ENCODE results near the gene TSPAN18. TPM values are rescaled to one million over a fixed set of nuclear protein-coding genes. Genes with fewer than 3 reads are reported as not detected.

TSPAN18 gene
- total and polyA plus RNA-seq, 2 experiments from 2014 or later, result 9.5 to 21.5 TPM

- H3K4me2 ChIP-seq, result no peak overlapping the region
- H3K9me2 ChIP-seq (replicated peaks; ENCODE audit: insufficient read depth), result no peaks in the 10 kb centered on the region
- H3K27me3 ChIP-seq, result no peaks in the 10 kb centered on the region
- H2AFZ ChIP-seq, result no peak overlapping the region
- 84% methylated on average over 6 of the region's 6 CpGs for WGBS (ENCODE audit: low lambda C conversion rate, missing lambda C conversion rate)
- no peak overlapping the region for H3K4me3 ChIP-seq
- H3K79me2 ChIP-seq, result no peaks in the 10 kb centered on the region
- H3K36me3 ChIP-seq (replicated peaks; ENCODE audit: insufficient read depth, low read depth), result no peaks in the 10 kb centered on the region
- H4K20me1 ChIP-seq (ENCODE audit: insufficient read depth, poor library complexity, severe bottlenecking), result no peaks in the 10 kb centered on the region
- H3K27ac ChIP-seq, result no peak overlapping the region
- peaks cover 7% of the 10 kb centered on the region for H3K4me1 ChIP-seq (ENCODE audit: insufficient read depth)
- TF ChIP-seq CTCF (IDR thresholded peaks at IDR 0.05; ENCODE audit: poor library complexity), result no peak
- no peak for TF ChIP-seq EZH2 (IDR thresholded peaks at IDR 0.05; ENCODE audit: borderline replicate concordance)
- TF ChIP-seq EZH2phosphoT487 (IDR thresholded peaks at IDR 0.05; ENCODE audit: low read depth, severe bottlenecking, unreplicated experiment), result no peak
- no peaks in the 10 kb centered on the region for H3K9me3 ChIP-seq (ENCODE audit: low read depth)
- DNase-seq (ENCODE audit: low spot score), result no peak
Measured at GRCh38 chr11:44866286-44866685, 139.5 kb downstream of the TSPAN18 start.

DNA sequence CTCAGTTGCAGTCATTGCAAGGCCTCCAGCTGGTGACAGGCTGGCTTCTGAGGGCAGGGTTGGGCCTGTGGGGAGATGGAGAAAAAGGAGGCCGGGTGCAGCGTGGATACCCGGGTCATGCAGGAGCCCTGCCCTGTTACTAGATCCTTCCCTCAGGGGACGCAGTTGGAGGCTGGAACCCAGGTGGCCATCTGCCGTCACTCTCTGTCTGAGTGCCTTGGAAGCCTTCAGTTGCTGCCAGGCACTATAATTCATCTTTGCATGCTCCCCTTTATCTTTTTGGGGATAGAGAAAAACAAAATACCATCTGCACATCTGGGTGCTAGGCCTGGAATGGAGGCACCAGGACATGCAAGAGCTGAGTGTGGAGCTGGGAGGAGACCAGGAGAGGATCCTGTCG is 141.3 kb downstream of the TSPAN18 start:
- no peak for DNase-seq (ENCODE audit: low spot score)
- no peaks in the 10 kb centered on the region for H3K9me2 ChIP-seq (replicated peaks; ENCODE audit: insufficient read depth)
- H4K20me1 ChIP-seq (ENCODE audit: insufficient read depth, poor library complexity, severe bottlenecking), result no peaks in the 10 kb centered on the region
- no peak overlapping the region for H2AFZ ChIP-seq
- no peak for TF ChIP-seq EZH2 (IDR thresholded peaks at IDR 0.05; ENCODE audit: borderline replicate concordance)
- no peak for TF ChIP-seq EZH2phosphoT487 (IDR thresholded peaks at IDR 0.05; ENCODE audit: low read depth, severe bottlenecking, unreplicated experiment)
- TF ChIP-seq CTCF (IDR thresholded peaks at IDR 0.05; ENCODE audit: poor library complexity), result no peak
- WGBS (ENCODE audit: low lambda C conversion rate, missing lambda C conversion rate), result 92% methylated on average over 6 of the region's 6 CpGs
- no peak overlapping the region for H3K27ac ChIP-seq
- no peak overlapping the region for H3K4me2 ChIP-seq
- H3K4me3 ChIP-seq, result no peak overlapping the region
- no peaks in the 10 kb centered on the region for H3K36me3 ChIP-seq (replicated peaks; ENCODE audit: insufficient read depth, low read depth)
- no peaks in the 10 kb centered on the region for H3K4me1 ChIP-seq (ENCODE audit: insufficient read depth)
- H3K9me3 ChIP-seq (ENCODE audit: low read depth), result no peaks in the 10 kb centered on the region
- H3K79me2 ChIP-seq, result no peaks in the 10 kb centered on the region
- H3K27me3 ChIP-seq, result no peaks in the 10 kb centered on the region

DNA sequence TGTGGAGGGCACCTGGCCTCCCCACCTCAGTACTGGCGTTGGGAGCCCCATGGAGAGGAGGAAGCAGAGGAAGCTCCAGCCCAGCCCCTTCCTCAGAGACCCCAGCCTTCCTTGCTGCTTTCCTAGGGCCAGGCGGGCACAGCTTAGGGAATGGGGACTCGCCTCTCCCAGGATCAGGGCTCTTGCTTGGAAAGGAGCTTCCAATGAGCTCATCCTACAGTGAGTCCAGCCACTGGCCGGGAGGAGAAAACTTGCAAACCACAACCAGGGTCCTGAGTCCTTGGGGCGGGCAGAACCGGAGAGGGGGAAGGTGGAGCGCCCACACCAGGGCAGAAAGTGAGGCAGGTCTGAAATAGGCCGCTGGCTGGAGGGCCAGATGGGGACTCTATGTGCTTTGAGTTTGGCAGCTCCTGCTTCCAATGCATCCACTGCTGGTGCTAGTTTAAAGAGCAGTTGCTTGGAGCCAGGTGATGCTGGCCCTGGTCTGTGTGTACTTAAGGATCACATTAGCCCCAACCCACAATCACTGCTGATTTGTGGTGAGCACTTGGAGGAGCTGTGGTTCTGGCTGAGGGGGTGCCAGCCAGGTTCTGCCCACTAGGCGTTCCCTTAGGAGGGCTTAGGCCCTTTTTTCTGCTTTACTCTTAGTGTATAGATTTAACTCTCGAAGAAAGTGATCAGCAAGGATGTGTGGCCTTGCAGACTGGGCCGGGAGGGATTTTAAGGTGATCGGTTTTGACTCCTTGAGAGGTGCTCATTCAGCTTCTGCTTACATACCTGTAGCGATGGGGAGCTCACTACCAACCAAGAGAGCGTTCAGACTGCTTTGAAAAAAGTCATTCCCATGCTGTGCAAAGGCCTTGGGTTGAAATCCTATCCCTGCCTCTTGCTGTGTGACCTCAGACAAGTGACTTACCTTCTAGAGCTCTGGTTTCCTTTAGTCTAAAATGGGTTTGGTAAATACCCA is 142.0 kb downstream of the TSPAN18 start:
- Histone ChIP-seq H3K4me2 (no peak overlapping the region), H3K9me3 (ENCODE audit: low read depth) (no peaks in the 10 kb centered on the region), H3K27ac (no peak overlapping the region), H3K9me2 (replicated peaks; ENCODE audit: insufficient read depth) (no peaks in the 10 kb centered on the region), H3K79me2 (no peaks in the 10 kb centered on the region), H2AFZ (no peak overlapping the region), H3K36me3 (replicated peaks; ENCODE audit: insufficient read depth, low read depth) (no peaks in the 10 kb centered on the region), H4K20me1 (ENCODE audit: insufficient read depth, poor library complexity, severe bottlenecking) (no peaks in the 10 kb centered on the region), H3K4me3 (no peak overlapping the region), H3K4me1 (ENCODE audit: insufficient read depth) (no peaks in the 10 kb centered on the region), H3K27me3 (no peaks in the 10 kb centered on the region)
- no peak for DNase-seq (ENCODE audit: low spot score)
- TF ChIP-seq EZH2phosphoT487 (IDR thresholded peaks at IDR 0.05; ENCODE audit: low read depth, severe bottlenecking, unreplicated experiment) (no peak), CTCF (IDR thresholded peaks at IDR 0.05; ENCODE audit: poor library complexity) (no peak), EZH2 (IDR thresholded peaks at IDR 0.05; ENCODE audit: borderline replicate concordance) (no peak)
- 95% methylated on average over 14 of the region's 14 CpGs for WGBS (ENCODE audit: low lambda C conversion rate, missing lambda C conversion rate)
